HL-60 (cell line): Measurements from ENCODE around the gene ZER1.

Experiments used
- DNase-seq, 2 experiments: peaks; one replicate each; pipeline ENCODE4 v3.0.0-alpha.2; 2010 to 2020; ENCODE audit warnings: low read depth in 1 of 2, low spot score in 1 of 2
- H3K27ac ChIP-seq: fragments of 250-450 bp; sonication (Bioruptor Pico); replicated peaks from 2 replicates; pipeline ENCODE4 v1.5.1; 2020; ENCODE audit warnings: mild to moderate bottlenecking, moderate library complexity
- H3K27me3 ChIP-seq: fragments of 250-450 bp; sonication (Bioruptor Pico); 2 replicates; pipeline ENCODE4 v1.5.1; 2021; ENCODE audit warnings: mild to moderate bottlenecking, moderate library complexity; ENCODE audit not compliant: insufficient read depth, poor library complexity, severe bottlenecking
- H3K4me3 ChIP-seq: replicated peaks from 2 replicates; pipeline ENCODE4 v1.5.1; 2011; ENCODE audit warnings: mild to moderate bottlenecking, control low read depth, low read length; ENCODE audit not compliant: insufficient read depth
- GABPA ChIP-seq: IDR thresholded peaks from 2 replicates; pipeline ENCODE4 v1.6.1; 2012; ENCODE audit warnings: low read depth
- POLR2AphosphoS5 ChIP-seq: IDR thresholded peaks from 2 replicates; pipeline ENCODE4 v1.6.1; 2012; ENCODE audit warnings: low read depth
- SPI1 ChIP-seq: IDR thresholded peaks from 2 replicates; pipeline ENCODE4 v1.6.1; 2012; ENCODE audit warnings: low read depth, mild to moderate bottlenecking, borderline replicate concordance
- TF ChIP-seq, protein P1 (sequence below): IDR thresholded peaks from 2 replicates; pipeline ENCODE4 v1.6.1; 2012; ENCODE audit warnings: low read depth; ENCODE audit not compliant: insufficient replicate concordance
- TF ChIP-seq, protein P2 (sequence below): IDR thresholded peaks from one replicate; pipeline ENCODE4 v1.5.1; 2011; ENCODE audit warnings: low read length, control low read depth, inconsistent platforms; ENCODE audit not compliant: insufficient read depth

Gene ZER1

GRCh38 chr9:128792978-128793686 lies 21.4 kb upstream of the ZER1 start:
- no peak overlapping the region for H3K27ac ChIP-seq
- no peaks in the 10 kb centered on the region for H3K27me3 ChIP-seq
- TF ChIP-seq, protein P1, sequence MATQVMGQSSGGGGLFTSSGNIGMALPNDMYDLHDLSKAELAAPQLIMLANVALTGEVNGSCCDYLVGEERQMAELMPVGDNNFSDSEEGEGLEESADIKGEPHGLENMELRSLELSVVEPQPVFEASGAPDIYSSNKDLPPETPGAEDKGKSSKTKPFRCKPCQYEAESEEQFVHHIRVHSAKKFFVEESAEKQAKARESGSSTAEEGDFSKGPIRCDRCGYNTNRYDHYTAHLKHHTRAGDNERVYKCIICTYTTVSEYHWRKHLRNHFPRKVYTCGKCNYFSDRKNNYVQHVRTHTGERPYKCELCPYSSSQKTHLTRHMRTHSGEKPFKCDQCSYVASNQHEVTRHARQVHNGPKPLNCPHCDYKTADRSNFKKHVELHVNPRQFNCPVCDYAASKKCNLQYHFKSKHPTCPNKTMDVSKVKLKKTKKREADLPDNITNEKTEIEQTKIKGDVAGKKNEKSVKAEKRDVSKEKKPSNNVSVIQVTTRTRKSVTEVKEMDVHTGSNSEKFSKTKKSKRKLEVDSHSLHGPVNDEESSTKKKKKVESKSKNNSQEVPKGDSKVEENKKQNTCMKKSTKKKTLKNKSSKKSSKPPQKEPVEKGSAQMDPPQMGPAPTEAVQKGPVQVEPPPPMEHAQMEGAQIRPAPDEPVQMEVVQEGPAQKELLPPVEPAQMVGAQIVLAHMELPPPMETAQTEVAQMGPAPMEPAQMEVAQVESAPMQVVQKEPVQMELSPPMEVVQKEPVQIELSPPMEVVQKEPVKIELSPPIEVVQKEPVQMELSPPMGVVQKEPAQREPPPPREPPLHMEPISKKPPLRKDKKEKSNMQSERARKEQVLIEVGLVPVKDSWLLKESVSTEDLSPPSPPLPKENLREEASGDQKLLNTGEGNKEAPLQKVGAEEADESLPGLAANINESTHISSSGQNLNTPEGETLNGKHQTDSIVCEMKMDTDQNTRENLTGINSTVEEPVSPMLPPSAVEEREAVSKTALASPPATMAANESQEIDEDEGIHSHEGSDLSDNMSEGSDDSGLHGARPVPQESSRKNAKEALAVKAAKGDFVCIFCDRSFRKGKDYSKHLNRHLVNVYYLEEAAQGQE = no peak
- TF ChIP-seq SPI1 = no peak
- TF ChIP-seq, protein P2, sequence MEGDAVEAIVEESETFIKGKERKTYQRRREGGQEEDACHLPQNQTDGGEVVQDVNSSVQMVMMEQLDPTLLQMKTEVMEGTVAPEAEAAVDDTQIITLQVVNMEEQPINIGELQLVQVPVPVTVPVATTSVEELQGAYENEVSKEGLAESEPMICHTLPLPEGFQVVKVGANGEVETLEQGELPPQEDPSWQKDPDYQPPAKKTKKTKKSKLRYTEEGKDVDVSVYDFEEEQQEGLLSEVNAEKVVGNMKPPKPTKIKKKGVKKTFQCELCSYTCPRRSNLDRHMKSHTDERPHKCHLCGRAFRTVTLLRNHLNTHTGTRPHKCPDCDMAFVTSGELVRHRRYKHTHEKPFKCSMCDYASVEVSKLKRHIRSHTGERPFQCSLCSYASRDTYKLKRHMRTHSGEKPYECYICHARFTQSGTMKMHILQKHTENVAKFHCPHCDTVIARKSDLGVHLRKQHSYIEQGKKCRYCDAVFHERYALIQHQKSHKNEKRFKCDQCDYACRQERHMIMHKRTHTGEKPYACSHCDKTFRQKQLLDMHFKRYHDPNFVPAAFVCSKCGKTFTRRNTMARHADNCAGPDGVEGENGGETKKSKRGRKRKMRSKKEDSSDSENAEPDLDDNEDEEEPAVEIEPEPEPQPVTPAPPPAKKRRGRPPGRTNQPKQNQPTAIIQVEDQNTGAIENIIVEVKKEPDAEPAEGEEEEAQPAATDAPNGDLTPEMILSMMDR = no peak
- TF ChIP-seq GABPA = no peak
- no peak overlapping the region for H3K4me3 ChIP-seq
- no peak for DNase-seq

GRCh38 chr9:128792134-128792533 lies 20.4 kb upstream of the ZER1 start:
- TF ChIP-seq SPI1 = no peak
- H3K27me3 ChIP-seq = no peaks in the 10 kb centered on the region
- DNase-seq = no peak
- H3K27ac ChIP-seq = no peak overlapping the region
- H3K4me3 ChIP-seq = no peak overlapping the region

- Histone ChIP-seq H3K27me3 (no peaks in the 10 kb centered on the region), H3K4me3 (no peak overlapping the region), H3K27ac (no peak overlapping the region)
- TF ChIP-seq, protein P1 = no peak
- no peak for TF ChIP-seq GABPA
- TF ChIP-seq SPI1 = no peak
- no peak for TF ChIP-seq POLR2AphosphoS5
- TF ChIP-seq, protein P2 = no peak
- no peak for DNase-seq
These were observed 18.8 kb upstream of the ZER1 start for GRCh38 chr9:128790536-128790935.

GRCh38 chr9:128788445-128788844 lies 16.7 kb upstream of the ZER1 start:
- Histone ChIP-seq H3K4me3 (peak overlapping the region; percentile 100), H3K27ac (peak overlapping the region; percentile 79), H3K27me3 (no peaks in the 10 kb centered on the region)
- TF ChIP-seq GABPA (no peak; the same call in 1 of the 2 replicates), POLR2AphosphoS5 (no peak)
- TF ChIP-seq, protein P2 = no peak
- TF ChIP-seq, protein P1 = no peak
- DNase-seq = peak in 1 of 2 experiments; percentile 17
